ENCODE data around the gene BCL7C. TPM values are rescaled to one million over a fixed set of nuclear protein-coding genes. Genes with fewer than 3 reads are reported as not detected.
A peak's percentile ranks its signal among the peaks of the same experiment; 100 is the strongest.

The BCL7C gene
- total RNA-seq, 1 donor from 2014 or later: 34.2 TPM

DNA sequence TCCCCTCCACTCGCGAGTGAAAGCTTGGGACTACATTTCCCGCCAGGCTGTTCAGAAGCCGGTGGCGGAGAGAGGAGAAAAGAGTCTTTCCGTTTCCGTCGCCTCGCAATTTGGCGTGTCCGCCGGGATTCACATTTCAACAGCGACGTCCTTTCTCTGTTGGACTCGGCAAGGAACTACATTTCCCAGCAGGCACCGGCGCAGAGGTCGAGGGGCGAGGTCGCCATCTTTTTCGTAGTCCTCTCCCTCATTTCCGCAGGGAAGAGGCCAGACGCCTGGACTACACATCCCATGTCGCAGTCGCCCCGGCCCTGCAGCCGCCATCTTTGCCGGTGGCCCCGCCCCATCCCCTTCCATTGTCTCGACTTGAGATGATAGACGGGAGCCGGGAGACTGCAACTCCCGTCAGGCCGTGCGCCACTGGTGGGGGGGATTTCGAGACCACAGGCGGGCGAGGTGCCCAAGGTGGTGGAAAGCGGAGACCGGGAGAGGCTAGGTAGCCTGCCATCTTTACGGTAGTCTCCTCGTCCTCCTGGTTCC lies 28.6 kb upstream of the BCL7C start:
- Mint-ChIP-seq H3K4me1 (ENCODE audit: low read depth) (peaks cover 8% of the 10 kb centered on the region), H3K27me3 (no peaks in the 10 kb centered on the region), H3K27ac (peak overlapping the region; percentile 100), H3K36me3 (ENCODE audit: insufficient read depth) (peaks cover 2% of the 10 kb centered on the region), H3K9me3 (ENCODE audit: low read depth) (no peaks in the 10 kb centered on the region), H3K4me3 (ENCODE audit: low read depth) (peak overlapping the region; percentile 97)
- peak; percentile 99 for DNase-seq (ENCODE audit: low spot score, unreplicated experiment)
- TF ChIP-seq, protein P1, sequence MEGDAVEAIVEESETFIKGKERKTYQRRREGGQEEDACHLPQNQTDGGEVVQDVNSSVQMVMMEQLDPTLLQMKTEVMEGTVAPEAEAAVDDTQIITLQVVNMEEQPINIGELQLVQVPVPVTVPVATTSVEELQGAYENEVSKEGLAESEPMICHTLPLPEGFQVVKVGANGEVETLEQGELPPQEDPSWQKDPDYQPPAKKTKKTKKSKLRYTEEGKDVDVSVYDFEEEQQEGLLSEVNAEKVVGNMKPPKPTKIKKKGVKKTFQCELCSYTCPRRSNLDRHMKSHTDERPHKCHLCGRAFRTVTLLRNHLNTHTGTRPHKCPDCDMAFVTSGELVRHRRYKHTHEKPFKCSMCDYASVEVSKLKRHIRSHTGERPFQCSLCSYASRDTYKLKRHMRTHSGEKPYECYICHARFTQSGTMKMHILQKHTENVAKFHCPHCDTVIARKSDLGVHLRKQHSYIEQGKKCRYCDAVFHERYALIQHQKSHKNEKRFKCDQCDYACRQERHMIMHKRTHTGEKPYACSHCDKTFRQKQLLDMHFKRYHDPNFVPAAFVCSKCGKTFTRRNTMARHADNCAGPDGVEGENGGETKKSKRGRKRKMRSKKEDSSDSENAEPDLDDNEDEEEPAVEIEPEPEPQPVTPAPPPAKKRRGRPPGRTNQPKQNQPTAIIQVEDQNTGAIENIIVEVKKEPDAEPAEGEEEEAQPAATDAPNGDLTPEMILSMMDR (IDR thresholded peaks at IDR 0.05; ENCODE audit: unreplicated experiment): no peak

DNA sequence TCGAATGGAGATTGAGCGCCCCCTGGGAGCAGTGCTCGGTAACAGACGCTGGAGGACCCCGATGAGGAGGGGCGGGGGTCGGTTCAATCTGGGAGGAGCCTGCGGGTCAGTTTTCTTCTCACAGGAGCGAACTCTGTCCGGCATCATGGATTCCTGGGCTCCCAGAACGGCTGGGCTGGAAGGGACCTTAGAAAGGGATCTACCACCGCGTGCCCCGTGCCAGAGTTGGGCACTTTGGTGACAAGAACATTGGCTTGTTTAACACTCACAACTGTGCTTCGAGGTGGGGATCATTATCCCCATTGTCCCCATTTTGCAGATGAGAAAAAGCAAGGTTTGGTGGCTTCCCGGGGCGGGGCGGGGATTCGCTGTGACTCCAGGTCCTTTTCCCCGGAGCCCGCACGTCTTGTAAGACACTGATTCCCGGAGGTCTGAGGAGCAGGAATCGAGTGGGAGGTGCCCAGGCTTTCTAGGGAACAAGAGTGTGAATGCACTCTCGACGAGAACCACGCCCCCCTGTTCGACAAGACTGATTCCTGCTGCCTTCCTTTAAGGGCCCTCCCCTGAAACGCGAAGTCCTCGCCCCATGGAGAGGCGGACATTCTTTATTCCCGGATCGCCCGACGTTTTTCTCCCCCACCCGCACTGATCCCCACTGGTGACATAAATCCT lies 28.0 kb upstream of the BCL7C start:
- TF ChIP-seq, protein P1 (IDR thresholded peaks at IDR 0.05; ENCODE audit: unreplicated experiment): peak; percentile 95
- Mint-ChIP-seq H3K27ac (peak overlapping the region; percentile 100), H3K27me3 (no peaks in the 10 kb centered on the region), H3K36me3 (ENCODE audit: insufficient read depth) (peaks cover 2% of the 10 kb centered on the region), H3K9me3 (ENCODE audit: low read depth) (no peaks in the 10 kb centered on the region), H3K4me3 (ENCODE audit: low read depth) (peak overlapping the region; percentile 97), H3K4me1 (ENCODE audit: low read depth) (peaks cover 8% of the 10 kb centered on the region)
- peak; percentile 92 for DNase-seq (ENCODE audit: low spot score, unreplicated experiment)

DNA sequence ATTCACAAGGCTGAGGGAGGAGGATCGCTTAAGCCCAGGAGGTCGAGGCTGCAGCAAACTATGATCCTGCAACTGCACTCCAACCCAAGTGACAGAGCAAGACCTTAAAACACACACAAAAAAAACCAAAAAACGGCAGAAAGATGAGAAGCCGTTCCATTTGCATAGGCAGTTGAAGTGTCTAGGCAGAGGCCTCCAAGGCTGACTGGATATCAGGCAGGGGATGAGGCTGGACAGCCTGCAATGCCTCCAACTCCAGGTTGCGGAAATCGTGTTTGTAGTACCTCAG lies 27.5 kb upstream of the BCL7C start:
- H3K27ac Mint-ChIP-seq: peak overlapping the region; percentile 100
- no peaks in the 10 kb centered on the region for H3K36me3 Mint-ChIP-seq (ENCODE audit: insufficient read depth)

DNA sequence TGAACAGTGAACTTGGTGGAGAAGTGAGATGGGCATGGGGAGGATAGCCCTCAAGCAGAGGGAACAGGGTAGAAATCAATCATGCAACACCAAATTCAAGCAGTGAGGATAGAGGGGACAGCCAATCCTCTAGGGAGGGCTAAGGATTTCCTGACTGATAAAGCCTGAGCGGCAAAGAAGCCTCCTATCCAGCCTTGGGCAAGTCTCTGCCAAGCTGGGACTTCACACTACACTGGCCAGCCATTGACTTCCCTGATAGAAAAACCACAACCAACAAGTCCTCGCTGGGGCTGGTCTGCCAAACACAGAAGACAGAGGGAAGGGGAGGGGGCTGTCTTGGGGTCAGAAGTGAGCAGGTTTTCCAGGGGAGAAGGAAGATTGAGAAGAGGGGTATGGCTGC lies 27.0 kb upstream of the BCL7C start:
- no peaks in the 10 kb centered on the region for H3K36me3 Mint-ChIP-seq (ENCODE audit: insufficient read depth)
- H3K4me1 Mint-ChIP-seq (ENCODE audit: low read depth): peaks cover 7% of the 10 kb centered on the region
- no peaks in the 10 kb centered on the region for H3K27me3 Mint-ChIP-seq
- no peaks in the 10 kb centered on the region for H3K9me3 Mint-ChIP-seq (ENCODE audit: low read depth)
- peak overlapping the region; percentile 97 for H3K4me3 Mint-ChIP-seq (ENCODE audit: low read depth)
- no peak overlapping the region for H3K27ac Mint-ChIP-seq
- TF ChIP-seq, protein P1 (IDR thresholded peaks at IDR 0.05; ENCODE audit: unreplicated experiment): no peak
- DNase-seq (ENCODE audit: low spot score, unreplicated experiment): no peak

More for the DNA sequence above, 27.5 kb upstream of the BCL7C start:
- TF ChIP-seq, protein P1 (IDR thresholded peaks at IDR 0.05; ENCODE audit: unreplicated experiment): no peak
- DNase-seq (ENCODE audit: low spot score, unreplicated experiment): no peak
- peak overlapping the region; percentile 97 for H3K4me3 Mint-ChIP-seq (ENCODE audit: low read depth)
- H3K4me1 Mint-ChIP-seq (ENCODE audit: low read depth): peaks cover 8% of the 10 kb centered on the region
- no peaks in the 10 kb centered on the region for H3K27me3 Mint-ChIP-seq
- no peaks in the 10 kb centered on the region for H3K9me3 Mint-ChIP-seq (ENCODE audit: low read depth)

DNA sequence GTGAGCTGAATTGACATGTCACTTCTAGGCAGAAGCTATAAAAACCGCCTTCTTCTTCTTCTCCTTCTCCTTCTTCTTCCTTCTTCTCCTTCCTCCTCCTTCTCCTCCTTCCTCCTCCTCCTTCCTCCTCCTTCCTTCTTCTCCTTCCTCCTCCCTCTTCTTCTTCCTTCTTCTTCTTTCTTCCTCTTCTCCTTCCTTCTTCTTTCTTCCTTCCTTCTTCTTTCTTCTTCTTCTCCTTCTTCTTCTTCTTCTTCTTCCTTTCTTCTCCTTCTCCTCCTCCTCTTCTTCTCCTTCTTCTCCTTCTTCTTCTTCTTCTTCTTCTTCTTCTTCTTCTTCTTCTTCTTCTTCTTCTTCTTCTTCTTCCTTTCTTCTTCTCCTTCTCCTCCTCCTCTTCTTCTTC lies 24.7 kb upstream of the BCL7C start:
- Mint-ChIP-seq H3K9me3 (ENCODE audit: low read depth) (no peaks in the 10 kb centered on the region), H3K27me3 (no peaks in the 10 kb centered on the region), H3K27ac (no peak overlapping the region), H3K4me3 (ENCODE audit: low read depth) (no peak overlapping the region), H3K4me1 (ENCODE audit: low read depth) (no peaks in the 10 kb centered on the region), H3K36me3 (ENCODE audit: insufficient read depth) (no peaks in the 10 kb centered on the region)
- TF ChIP-seq, protein P1 (IDR thresholded peaks at IDR 0.05; ENCODE audit: unreplicated experiment): no peak
- DNase-seq (ENCODE audit: low spot score, unreplicated experiment): no peak
